ENCODE results near the gene CNOT9. TPM values are rescaled to one million over a fixed set of nuclear protein-coding genes. Genes with fewer than 3 reads are reported as not detected.
"Not testable (repeated sequence)": the region's sequence is repeated elsewhere in the genome, so short reads cannot be mapped to it uniquely, and the experiment has no call there.

The CNOT9 gene
- 36.2 TPM for total RNA-seq
- long read RNA-seq, full-length matches to known transcripts: 48 of 62 reads
- long read RNA-seq, partial matches to known transcripts: 3 of 62 reads
- long read RNA-seq, other reads (novel, unspliced or antisense): 11 of 62 reads

- peak; percentile 100 for DNase-seq (ENCODE audit: low spot score)
Observed at GRCh38 chr2:218568190-218569037, at the start of gene CNOT9, which contains the start of gene USP37. TSS of gene CNOT9 (plus strand) at chr2:218568839. CDS start at chr2:218568955, 116 bp downstream. TSS of gene USP37 (minus strand) at chr2:218568351. CDS start at chr2:218558653, 9,698 bp downstream.

GRCh38 chr2:218518876-218519275 is 49.8 kb upstream of the CNOT9 start:
- no peak for DNase-seq (ENCODE audit: low spot score)

- no peak for DNase-seq (ENCODE audit: low spot score)
Observed at GRCh38 chr2:218523651-218524050, 45.0 kb upstream of the CNOT9 start.

DNA sequence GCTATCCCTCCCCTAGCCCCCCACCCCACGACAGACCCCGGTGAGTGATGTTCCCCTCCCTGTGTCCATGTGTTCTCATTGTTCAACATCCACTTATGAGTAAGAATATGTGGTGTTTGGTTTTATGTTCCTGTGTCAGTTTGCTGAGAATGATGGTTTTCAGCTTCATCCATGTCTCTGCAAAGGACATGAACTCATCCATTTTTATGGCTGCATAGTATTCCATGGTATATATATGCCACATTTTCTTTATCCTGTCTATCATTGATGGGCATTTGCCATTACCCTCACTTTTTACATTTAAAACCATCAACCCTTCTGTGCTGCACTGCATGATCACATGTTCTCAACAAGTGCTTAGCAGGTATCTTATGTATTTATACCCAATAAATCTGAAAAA is 40.2 kb upstream of the CNOT9 start:
- DNase-seq (ENCODE audit: low spot score): not testable (repeated sequence)

GRCh38 chr2:218529990-218530389 is 38.6 kb upstream of the CNOT9 start:
- DNase-seq (ENCODE audit: low spot score): no peak

- DNase-seq (ENCODE audit: low spot score): no peak
Observed at GRCh38 chr2:218536804-218537494, 31.7 kb upstream of the CNOT9 start.

DNA sequence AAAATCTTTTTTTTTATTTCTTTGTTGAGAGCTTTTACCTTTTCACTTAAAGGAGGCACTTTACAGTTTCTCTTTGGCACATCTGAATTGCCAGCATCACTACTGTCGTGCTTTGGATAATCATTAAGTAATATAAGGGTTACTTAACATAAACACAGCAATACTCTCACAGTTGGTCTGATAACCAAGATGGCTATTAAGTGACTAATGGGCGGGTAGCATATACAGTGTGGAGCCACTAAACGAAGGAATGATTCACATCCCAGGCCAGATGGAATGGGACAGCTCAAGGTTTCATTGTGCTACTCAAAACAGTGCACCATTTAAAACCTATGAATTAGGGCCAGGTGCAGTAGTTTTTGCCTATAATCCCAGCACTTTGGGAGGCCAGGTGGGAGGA is 28.6 kb upstream of the CNOT9 start:
- DNase-seq (ENCODE audit: low spot score): no peak

DNA sequence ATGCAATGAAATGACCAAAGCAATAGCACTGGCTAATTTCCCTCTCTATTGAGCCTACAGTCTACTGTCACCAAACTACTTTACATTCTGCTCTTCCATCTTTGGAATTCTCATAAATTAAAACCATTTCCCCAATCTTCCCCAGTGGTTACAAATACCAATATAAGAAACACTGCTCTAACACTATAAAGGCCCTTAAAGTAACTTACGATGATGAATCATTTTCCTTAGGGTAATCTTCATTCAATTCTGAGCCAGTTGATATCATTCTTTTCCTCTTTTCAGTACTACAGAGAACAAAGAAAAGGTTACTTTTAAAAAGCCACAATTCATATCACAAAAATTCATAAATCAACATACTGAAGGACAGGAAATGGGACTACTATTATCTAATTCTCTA is 22.6 kb upstream of the CNOT9 start:
- no peak for DNase-seq (ENCODE audit: low spot score)

DNA sequence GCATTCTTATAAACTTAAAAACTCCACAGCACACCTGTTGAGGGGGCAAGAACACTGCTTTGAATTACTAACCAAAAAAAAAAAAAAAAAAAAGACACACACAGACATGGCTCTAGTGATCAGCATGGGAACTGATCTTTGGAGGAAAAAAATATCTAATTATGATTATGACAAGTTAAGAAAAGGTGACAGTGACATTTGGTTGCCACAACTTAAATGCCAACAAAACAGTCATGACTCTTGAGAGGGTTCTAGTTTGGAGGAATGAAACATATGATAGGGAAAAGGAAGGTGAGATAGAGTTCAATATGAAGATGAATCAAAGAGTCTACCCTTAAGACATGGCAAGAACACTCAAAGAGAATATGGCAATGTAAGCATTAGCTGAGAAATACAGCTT is 21.1 kb upstream of the CNOT9 start:
- no peak for DNase-seq (ENCODE audit: low spot score)

DNA sequence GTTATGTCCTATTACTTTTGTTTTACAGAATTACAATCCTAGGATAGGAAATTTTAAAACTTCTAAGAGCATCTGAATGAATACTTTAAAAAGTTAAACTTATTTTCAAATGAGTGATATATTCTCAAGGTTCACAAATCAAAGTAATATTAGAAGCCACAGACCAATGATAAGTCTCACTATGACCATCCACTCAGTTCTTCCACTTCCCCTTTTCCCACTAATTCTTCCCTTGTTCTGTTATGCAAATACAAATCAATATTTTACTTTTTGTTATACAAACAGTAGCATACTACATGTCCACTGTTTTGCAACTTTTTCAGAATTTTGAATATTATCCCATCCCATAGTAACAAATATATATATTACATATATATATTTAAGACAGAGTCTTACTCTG is 20.7 kb upstream of the CNOT9 start:
- no peak for DNase-seq (ENCODE audit: low spot score)

DNA sequence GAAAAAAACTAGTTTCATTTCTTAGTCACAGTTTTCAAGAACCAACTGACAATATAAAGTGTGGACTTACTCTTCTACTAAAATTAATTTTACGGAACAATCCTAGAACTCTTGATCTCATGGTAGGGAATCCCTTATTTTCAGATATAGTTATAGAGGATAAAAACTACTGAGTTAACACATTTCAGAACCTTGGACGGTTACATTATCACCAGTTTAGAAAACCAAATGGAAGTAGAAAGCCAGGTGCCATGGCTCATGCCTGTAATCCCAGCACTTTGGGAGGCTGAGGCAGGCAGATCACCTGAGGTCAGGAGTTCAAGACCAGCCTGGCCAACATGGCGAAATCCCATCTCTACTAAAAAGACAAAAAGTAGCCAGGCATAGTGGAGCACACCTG is 14.4 kb upstream of the CNOT9 start:
- not testable (repeated sequence) for DNase-seq (ENCODE audit: low spot score)

DNA sequence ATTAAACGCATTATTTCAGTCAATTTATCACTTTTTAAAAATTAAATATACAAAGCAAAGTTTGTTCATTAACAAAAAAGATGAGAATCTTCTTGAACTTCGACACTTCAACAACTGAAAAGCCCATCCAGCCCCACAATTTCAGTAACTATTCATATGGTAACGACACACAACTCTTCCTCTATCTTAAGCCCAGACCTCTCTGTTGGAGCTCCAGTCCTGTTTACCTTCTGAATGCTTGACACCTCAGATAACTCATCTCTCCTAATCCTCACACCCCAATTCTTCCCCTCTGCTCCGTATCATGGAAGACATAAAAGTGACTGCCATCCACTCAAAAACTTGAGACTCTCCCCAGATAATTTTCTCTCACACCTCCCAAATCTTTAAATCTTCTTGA is 13.1 kb upstream of the CNOT9 start:
- no peak for DNase-seq (ENCODE audit: low spot score)

- no peak for DNase-seq (ENCODE audit: low spot score)
Observed at GRCh38 chr2:218557941-218558340, 10.7 kb upstream of the CNOT9 start.

DNA sequence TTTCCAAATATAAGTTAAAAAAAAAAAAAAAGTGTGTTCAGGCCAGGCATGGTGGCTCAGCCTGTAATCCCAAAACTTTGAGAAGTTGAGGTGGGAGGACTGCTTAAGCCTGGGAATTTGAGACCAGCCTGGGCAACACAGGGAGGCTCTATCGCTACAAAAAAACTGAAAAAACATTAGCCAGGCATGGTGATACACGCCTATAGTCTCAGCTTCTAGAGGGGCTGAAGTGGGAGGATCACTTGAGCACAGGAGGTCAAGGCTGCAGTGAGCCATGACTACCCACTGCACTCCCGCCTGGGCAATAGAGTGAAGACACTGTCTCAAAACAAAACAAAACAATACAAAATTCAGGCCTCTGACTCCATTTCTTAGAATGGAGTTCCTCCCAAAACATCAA is 9.7 kb upstream of the CNOT9 start:
- no peak for DNase-seq (ENCODE audit: low spot score)

- no peak for DNase-seq (ENCODE audit: low spot score)
Observed at GRCh38 chr2:218564056-218564455, 4.6 kb upstream of the CNOT9 start.

DNA sequence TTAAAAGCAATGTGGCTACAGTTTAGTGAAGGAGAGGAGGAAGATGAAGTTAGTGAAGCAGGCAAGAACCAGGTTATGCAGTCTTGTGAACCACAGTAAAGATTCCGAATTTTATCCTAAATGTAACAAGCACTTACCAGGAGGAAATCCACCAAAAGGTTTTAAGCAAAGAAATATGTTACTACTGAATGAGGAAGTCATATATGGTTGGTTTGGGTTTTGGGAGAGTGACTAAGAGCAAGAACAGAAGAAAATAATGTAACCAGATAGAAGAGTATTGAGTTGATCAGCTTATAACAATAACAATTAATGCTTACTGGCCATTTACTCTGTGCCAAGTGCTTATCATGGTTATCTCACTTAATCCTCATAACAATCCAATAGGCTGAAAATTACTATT is 2.3 kb upstream of the CNOT9 start:
- DNase-seq (ENCODE audit: low spot score): no peak

GRCh38 chr2:218567797-218568189 is 846 bp upstream of the CNOT9 start:
- no peak for DNase-seq (ENCODE audit: low spot score)

GRCh38 chr2:218569038-218569431 is 396 bp downstream of the CNOT9 start:
- no peak for DNase-seq (ENCODE audit: low spot score)

GRCh38 chr2:218569661-218570500 is 1.2 kb downstream of the CNOT9 start:
- no peak for DNase-seq (ENCODE audit: low spot score)

DNA sequence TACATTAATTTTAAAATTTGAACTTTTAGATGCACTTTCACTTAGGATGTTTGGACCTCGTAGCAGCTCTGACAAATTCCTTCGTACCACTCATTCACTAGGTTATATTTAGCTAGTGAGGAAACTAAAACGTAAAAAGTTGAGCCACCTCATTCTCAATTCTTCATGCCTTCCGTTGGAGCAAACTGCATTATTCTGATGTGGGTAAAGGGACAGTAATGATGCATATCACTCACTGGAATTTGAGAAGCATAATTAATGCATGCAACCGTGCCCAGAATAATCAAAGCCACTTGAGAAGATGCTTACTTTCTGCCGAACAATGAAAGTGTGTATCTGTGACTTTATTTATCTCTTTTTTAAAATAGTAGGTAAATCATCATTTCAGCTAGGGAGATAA is 2.2 kb downstream of the CNOT9 start:
- DNase-seq (ENCODE audit: low spot score): no peak

DNA sequence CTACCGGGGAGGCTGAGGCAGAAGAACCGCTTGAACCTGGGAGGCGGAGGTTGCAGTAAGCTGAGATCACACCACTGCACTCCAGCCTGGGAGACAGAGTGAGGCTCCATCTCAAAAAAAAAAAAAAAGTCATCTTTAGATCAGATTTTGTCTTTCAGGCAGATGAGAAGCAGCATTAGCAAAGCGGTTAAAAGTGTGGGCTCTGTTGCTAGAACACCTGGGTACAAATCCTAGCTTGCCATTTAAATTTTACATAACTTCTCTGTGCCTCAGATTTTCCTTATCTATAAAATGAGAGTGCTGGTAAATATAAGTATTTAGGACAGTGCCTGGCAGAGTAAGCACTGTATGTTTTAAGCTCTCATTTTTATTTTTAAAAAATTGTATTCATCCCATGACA is 8.2 kb downstream of the CNOT9 start:
- no peak for DNase-seq (ENCODE audit: low spot score)
